Stimulated activated CD8-positive, alpha-beta memory T cell treated with anti-CD3 and anti-CD28 coated beads, Interleukin-12 subunit alpha, Interleukin-12 subunit beta, amount 100 ng/mL, for 24 hours (primary cell): Measurements from ENCODE around the gene RAX2.
"Not testable (repeated sequence)": the region's sequence is repeated elsewhere in the genome, so short reads cannot be mapped to it uniquely, and the experiment has no call there.

Experiments
- DNase-seq: peaks from one replicate; pipeline ENCODE4 v3.0.0-alpha.2; 2020; ENCODE audit errors: extremely low read depth

Gene RAX2

GRCh38 chr19:3760871-3761361, 11.1 kb downstream of the RAX2 start:
- DNase-seq = no peak

DNA sequence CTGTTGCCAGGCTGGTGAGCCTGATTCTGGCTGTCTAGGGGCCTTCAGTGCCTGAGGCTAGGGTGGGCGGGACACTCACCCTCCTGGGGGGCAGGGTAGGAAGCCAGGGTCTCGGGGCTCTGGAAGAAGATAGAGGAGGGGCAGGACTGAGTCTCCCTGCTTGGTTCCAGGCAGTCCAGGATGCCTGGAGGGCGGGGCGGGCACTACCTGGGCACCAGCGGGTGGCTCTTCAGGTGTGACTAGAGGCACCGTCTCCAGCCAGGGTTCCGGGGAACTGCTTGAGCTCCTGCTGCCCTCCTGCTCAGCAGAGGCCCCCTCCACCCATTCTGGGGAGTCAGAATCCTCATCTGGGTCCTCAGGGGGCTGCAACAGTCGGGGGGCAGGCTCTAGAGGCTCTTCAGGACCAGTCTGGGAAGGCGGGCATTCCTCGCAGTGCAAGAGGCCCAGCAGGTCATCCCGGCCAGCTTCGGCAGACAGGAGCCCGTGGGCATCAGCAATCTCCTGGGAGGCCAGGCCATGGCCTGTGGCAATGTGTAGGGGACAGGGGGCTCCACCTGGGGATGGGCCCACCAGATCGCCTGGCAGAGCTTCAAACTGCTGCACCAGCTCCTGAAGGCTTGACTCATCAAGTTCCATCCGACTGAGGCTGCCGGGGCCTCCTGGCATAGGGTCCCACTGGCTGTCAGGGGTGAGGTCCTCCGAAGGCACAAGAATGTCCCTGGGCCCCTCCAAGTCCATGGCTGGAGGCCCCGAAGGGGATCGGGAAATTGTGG, 12.4 kb downstream of the RAX2 start:
- no peak for DNase-seq

GRCh38 chr19:3758297-3758696, 13.7 kb downstream of the RAX2 start:
- not testable (repeated sequence) for DNase-seq

GRCh38 chr19:3757705-3758104, 14.3 kb downstream of the RAX2 start:
- DNase-seq = not testable (repeated sequence)

DNA sequence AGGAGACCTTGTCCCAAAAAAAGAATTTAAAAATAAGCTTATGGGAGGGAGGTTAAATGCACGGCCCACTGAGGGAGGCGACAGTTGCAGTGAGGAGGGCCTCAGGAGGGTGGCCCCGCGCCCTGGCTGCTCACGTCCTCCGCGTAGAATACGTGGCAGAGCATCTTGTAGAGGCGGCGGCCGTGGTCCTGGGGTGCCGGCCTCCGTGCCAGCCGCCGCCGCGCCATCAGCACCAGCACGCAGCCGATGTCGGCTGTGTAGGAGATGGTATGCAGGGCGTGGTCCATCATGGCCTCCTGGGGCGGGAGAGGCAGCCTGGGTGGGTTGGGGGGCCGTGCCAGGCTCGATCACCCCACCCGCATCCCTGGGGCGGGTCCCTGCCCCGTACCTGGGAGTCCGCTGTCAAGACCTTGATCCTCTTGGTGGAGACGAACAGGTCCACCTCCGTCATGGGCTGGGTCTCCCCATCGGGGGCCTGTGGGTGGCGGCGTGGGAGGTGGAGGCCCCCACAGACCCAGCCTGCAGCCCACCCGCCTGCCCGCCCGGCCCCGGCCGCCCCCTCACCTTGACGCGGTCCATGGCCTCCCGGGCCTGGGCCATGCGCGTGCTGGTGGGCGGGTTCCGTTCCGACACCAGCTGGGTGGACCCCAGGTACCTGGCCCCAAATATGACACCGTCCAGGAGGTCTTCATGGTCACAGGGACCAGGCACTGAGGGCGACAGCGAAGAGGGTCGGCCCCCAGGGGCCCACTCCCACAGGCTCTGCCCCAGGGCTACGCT, 18.2 kb downstream of the RAX2 start:
- DNase-seq = no peak

- no peak for DNase-seq
Measured at GRCh38 chr19:3752492-3752891, 19.5 kb downstream of the RAX2 start.

- no peak for DNase-seq
Measured at GRCh38 chr19:3751236-3751635, 20.8 kb downstream of the RAX2 start.

GRCh38 chr19:3750211-3750610, 21.8 kb downstream of the RAX2 start:
- no peak for DNase-seq

- DNase-seq = no peak
Measured at GRCh38 chr19:3748965-3749364, 23.1 kb downstream of the RAX2 start.

GRCh38 chr19:3746371-3747056, 25.5 kb downstream of the RAX2 start:
- DNase-seq = no peak

DNA sequence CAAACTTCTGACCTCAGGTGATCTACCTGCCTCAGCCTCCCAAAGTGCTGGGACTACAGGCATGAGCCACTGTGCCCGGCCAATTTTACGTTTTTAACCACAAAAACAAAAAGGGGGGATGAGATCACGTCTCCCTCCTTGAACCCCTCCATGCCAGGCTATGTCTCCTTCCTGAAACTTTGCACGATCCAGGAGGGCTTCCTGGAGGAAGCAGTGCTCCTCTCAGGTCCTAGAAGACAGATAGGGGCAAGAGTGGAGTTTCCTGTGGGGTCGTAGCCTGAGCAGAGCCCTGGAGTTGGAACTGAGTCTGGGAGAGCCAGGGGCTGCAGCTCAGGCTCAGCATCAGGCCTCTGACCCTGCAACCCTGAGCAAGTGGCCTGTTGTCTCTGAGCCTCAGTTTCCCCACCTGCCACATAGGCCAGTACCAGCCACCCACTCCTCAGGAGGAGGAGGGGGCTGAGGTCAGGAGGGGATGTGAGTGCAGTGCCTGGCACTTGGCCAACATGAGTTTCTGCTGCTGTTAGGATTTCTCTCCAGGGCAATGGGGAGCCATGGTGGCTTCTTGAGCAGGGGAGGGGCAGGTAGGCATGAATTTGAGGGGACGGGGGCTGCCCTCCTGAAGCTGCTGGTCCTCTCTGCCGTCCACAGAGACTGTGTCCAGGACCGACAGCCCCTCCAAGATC, 26.5 kb downstream of the RAX2 start:
- no peak for DNase-seq

DNA sequence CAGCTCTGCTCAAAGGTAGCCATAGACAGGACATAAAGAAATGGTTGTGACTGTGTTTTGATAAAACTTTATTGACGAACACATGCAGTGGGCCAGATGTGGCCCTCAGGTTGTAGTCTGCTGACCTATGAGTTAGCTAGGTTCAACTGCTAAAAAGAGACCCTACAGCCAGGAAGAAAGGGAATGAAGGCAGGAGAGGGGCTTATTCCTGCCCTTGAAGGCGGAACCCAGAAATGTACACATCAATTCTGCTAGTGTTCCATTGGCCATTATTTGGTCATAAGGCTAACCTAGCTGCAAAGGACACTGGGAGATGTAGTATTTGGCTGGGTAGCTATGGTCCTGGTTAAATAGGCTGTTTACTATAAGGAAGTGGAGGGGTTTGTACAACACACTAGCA, 28.5 kb downstream of the RAX2 start:
- no peak for DNase-seq

- no peak for DNase-seq
Measured at GRCh38 chr19:3740431-3740830, 31.6 kb downstream of the RAX2 start.

GRCh38 chr19:3738477-3739220, 33.4 kb downstream of the RAX2 start:
- DNase-seq = no peak

DNA sequence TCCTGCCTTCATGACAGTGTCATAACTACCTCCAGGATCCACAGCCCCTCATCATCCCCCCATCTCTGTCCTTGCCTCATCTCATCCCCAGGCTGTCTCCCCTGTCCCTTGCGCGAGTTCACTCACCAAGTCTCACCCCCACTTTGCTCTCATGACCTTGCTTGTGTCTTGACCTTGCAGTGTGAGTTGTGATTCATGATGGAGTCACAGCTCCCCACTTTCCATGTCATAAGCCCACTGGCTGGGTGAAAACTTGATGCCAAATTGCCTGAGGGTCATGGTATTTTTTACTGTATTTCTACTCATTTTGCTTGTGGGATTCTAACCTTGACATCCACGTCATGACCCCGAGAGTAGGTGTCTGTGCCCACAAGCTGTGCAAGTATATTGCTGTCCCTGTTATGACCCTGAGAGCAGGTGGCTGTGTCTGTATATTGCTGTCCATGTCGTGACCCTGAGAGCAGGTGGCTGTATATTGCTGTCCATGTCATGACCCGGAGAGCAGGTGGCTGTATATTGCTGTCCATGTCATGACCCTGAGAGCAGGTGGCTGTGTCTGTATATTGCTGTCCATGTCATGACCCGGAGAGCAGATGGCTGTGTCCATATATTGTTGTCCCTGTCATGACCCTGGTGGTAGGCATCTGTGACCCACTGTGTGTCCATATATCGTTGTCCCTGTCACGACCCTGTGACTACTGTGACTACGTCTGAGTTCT, 34.4 kb downstream of the RAX2 start:
- no peak for DNase-seq

- DNase-seq = no peak
Measured at GRCh38 chr19:3736106-3736724, 35.8 kb downstream of the RAX2 start.

GRCh38 chr19:3734310-3734600, 37.8 kb downstream of the RAX2 start:
- no peak for DNase-seq

DNA sequence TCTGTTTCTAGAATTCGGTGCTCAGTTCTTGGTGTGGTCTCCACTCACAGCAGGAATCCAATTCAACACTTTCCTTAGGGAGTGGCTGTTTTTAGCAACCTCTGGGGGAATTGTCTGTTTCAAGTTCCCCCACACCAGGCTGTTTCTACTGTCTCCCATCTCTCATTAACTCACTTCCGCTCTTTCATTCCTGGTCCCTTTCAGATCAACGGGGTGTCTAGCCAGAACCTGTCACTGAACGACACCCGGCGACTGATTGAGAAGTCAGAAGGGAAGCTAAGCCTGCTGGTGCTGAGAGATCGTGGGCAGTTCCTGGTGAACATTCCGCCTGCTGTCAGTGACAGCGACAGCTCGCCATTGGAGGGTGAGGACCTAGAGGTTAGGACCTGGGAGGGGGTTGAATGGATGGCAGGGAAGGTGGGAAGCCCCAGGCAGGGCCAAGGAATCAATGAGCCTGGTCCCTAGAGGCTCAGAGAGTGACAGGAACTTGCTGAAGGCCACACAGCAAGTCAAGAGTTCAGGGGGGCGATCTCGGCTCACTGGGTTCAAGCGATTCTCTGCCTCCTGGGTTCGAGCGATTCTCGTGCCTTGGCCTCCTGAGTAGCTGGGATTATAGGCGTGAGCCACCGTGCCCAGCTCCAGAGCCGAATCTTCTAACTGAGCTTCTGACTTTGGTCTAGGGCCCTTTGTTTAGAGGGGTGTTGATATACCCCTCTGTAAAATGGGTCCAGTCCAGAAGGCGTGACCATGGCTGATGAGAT, 38.3 kb downstream of the RAX2 start:
- DNase-seq = no peak

GRCh38 chr19:3732108-3732507, 39.9 kb downstream of the RAX2 start:
- DNase-seq = no peak
